HG02943 (cell line): ENCODE results near the gene PCK2.

Experiments
- ATAC-seq: cut with Tn5 transposase; IDR thresholded peaks from one replicate; pipeline ENCODE4 v1.9.1; 2021; ENCODE audit warnings: mild to moderate bottlenecking, low read depth, moderate library complexity; ENCODE audit not compliant: unreplicated experiment

PCK2 gene

DNA sequence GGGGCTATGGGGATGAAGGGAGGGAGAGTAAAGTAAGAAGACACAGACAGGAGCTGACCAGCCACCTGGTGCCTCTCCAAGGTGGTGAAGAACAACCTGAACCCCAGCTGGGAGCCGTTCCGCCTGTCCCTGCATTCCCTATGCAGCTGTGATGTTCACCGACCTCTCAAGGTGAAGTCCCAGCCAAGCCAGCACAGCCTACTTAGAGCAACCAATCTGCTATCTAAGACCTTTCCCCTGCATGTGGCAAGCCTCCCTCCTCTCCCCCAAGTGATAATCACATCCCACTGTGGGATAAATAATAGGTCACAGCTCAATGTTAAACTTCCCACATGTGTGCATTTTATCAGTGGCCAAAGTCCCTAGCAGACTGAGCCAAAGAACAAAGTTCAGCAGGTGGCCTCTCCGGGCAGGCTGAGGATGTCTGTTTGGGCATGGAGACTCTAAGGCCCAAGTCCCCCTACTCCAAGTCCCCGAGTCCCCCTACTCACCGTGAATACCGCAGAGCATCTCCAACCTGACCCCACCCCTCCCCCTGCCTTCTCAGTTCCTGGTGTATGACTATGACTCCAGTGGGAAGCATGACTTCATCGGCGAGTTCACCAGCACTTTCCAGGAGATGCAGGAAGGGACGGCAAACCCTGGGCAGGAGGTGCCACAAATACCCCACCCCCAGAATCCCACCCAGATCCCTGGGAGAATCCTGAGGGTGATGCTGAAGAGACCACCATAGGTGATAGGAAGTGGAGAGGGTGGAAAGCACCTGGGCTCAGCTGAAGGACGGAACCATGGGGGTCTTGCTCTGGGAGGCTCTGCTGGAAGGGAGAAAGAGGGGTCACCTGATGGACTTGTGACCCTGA lies 19.3 kb upstream of the PCK2 start:
- no peak for ATAC-seq

DNA sequence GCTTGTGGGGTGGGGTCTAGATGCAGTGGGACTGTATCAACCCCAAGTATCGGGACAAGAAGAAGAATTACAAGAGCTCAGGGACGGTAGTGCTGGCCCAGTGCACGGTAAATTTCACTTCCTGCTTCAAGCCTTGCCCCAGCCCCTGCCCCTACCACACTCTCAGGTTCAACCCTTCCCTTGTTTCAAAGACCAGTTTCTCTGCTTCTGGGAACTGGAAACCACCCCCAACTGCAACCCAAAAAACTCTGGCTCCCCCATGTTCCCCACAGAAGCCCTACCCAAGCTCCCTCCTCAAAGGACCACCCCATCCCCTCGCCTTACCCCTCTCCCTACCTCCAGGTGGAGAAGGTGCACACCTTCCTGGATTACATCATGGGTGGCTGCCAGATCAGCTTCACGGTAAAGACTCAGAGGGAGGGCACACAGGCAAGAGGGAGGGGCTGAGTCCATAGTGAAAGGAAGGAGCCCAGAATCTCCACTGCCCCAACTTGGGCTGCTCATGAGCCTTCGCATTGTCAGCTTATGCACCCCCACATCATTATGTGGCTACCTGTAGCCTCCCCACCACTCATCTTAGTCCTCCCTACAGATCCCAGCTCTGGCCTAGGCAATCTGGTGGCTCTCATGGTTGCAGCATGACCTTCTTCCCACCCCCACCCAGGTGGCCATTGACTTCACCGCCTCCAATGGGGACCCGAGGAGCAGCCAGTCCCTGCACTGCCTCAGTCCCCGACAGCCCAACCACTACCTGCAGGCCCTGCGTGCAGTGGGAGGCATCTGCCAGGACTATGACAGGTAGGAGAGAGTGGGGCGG lies 18.4 kb upstream of the PCK2 start:
- ATAC-seq: no peak

DNA sequence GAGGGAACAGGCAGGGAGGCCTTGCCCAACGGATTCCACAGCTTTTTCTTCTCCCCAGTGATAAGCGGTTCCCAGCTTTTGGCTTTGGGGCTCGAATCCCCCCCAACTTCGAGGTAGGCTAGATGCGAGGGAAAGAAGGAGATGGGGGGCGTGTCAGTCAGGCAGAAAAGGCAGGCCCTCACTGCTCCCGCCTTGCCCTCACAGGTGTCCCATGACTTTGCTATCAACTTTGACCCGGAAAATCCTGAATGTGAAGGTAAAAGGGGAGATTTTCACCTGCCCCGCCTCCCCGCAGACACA lies 17.9 kb upstream of the PCK2 start:
- no peak for ATAC-seq

DNA sequence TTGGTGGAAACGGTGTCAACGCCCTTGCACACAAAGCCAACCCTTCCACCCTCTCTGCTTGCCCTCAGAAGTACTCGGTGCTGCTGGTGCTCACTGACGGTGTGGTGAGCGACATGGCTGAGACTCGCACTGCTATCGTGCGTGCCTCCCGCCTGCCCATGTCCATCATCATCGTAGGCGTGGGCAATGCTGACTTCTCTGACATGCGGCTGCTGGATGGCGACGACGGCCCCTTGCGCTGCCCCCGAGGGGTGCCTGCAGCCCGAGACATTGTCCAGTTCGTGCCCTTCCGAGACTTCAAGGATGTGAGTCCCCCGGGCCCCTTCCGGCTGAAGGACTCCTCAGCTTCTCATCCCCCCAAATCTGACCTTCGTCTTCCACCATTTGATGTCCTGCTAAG lies 17.0 kb upstream of the PCK2 start:
- ATAC-seq: no peak

DNA sequence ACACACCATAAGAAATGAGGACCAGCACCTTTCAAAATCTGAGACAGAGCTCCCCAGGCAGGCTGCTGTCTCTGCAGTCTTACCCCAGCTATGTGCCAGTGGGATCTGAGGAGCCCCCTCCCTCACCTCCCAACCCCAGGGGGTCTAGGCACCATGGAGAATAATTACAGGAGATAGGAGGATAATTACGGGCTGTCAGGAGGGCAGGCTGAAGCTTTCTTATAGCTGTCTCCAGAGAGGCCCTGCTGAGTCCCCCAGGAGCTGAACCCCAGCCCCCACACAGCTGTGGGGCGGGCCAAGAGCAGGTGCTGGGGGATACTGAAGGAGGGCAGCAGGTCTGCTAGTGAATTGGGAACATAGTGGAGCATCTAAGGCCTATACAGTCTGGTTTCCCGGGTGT lies 16.0 kb upstream of the PCK2 start:
- no peak for ATAC-seq

DNA sequence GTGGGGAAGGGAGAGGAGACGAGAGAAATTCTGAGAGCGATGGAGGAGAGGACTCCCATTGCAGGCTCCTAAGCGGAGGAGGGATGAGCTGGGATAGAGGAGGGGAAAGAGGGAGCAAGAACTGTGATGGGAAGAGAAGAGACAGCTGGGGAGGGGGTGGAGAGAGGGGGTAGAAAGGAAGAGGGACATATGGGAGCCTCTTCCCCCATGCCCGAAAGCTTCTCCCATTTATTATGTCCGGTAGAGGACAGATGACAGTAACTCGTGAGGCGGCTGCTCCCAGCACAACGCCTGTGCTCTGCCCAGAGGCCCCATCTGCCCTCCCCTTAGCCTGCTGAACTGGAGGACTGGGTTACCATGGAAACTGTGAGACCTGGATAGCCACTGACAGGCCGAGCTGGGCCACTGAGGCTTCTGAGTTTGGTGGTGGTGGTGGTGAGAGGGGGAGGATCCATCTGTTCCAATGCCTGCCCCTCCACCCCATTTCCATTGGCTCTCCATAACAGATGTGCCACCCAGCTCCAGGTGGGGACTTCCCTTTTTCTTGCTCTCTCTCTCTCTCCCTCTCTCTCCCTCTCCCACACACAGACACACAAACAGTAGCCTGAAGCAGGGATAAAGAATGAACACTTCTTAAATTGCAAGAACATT lies 14.5 kb upstream of the PCK2 start:
- no peak for ATAC-seq

DNA sequence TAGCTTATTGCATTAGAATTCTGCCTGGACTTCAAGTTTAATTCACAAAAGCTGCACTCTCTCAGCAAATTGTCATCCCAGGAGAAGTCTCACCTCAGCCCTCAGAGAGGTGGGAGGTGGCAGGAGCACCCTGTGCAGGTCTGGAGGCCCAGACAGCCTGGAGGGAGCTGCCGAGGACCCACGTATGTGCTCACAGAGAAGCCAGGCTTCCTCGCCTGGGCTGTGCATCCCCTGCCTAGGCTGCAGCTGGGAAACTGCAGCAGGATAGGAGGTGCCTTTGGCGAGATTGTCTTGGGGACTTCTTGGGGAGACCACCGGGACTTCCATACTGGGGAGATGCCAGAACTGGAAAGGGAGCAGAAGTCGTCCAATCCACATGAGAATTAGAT lies 14.0 kb upstream of the PCK2 start:
- no peak for ATAC-seq

DNA sequence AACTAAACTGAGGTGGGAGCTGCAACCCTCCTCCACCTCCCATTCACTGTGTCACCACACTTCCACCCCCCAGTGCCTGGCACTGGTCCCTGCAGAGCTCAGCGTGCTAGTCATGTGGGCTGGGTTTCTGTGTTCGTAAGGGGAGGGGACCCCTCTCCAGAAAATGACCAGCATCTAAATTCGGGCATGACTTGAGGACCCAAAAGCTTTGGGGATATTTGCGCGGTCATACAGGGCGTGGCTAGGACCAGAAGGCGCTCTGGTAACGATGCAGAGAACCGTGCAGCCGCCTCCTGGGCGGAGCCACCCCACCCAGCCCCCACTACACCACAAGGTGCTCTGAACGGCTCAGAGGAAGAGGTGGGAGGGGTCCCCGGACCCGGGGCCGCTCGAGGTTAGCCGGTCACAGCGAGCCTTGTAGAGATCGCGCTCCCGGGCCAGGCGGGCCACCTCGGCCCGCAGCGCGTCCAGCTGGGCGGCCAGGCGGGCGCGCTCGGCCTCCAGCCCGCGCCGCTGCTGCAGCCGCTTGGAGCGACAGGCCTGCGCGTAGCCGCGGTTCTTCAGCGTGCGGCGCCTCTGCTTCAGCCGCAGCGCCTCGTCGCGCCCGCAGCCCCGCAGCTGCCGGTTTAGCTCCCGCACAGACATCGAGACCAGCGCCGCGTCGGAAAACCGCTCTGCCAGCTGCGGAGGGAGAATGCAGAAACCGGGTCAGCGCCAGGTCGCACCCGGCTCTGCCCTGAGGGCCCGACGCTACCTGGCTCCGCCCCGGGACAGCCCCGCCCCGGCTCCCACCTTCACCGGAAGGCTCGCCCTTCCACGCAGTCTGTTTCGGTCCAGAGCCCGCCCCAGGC lies 13.0 kb upstream of the PCK2 start:
- peak; percentile 87 for ATAC-seq

DNA sequence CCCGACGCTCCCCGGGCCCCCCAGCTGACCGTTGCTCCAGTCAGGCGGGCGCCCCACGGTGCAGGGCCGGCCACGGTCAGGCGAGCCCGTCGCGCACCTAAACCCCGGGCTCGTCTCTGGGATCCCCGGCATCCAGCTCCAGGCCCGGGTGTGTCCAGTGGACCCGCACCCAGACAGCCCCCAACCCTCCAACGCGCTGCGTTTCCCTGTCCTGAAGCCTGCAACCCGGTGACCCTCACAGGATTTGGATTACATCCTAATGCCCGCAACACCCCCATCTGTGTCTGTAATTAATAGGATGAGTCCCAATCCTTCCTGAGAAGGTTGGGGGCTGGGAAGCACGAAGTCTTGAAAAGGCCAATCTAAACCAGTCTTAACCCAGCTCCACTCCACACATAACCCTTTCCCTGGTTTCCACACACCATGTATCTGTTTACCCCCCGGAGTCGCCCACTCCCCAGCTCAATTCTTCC lies 12.3 kb upstream of the PCK2 start:
- ATAC-seq: no peak

DNA sequence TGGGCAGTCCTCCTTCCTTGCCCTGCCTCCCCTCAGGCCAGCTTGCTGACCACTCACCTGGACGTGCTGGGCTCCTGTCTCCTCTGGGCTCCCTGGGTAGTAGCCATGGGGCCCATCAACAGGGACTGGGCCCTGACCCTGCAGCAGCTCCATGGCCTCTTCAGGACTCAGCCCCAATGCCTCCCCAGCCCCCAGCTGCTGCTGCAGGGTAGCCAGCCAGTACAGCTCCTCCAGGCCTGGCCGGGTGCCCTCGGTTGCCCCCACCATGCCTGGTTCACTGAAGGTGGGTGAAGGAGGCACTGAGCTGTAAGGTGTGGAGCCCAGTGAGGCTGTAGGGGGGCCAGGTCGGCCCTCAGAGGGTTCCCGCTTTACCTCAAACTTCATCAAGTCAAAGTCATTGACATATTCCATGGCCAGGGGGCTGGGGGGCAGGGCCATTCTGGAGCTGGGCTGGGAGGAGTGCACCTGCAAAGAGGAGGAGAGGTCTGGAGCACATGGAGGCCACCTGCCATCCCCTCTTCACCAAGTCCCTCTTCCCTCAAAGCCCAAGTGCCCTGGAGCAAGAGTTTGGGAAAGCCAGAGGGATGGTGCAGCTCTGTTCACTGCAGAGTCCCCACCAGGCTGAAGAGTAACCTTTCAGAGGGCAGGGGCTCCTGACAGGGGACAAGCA lies 11.6 kb upstream of the PCK2 start:
- no peak for ATAC-seq

DNA sequence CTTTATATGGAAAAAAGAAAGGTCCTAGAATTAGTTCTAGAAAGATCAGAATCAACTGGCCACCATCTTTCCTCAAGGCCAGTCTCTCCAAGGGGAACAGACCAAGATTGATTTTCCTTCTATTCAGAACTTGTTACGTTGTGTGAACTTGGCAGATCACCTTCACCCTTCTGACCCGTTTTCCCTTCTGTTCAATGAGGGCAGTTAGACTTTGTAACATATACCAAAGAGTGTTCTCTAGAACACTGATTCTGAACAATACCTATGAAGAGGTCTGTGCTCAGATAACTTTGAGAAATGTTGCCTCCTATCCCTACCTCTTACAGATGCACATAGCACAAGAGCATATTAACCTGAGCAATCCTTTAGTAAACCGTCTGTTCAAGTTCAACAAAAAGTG lies 10.6 kb upstream of the PCK2 start:
- ATAC-seq: no peak

DNA sequence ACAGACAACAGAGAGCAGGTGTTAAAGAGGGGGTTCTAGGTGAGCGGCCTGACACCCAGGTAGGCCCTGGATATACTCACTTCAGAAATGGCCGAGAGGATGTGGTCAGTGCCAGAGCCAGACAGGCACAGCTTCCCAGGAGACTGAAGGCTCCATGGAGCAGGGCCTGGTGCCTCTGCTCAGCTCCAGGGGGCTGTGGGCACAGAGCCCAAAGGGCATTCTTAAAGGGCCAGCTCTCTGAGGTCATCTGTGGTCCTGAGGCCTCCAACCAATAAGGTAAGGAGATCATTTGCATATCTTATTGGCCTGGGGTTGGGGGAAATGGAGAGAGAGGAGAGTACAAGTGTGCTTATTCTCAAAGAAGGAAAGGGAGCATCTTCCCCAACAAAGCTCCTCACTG lies 9.7 kb upstream of the PCK2 start:
- ATAC-seq: no peak

DNA sequence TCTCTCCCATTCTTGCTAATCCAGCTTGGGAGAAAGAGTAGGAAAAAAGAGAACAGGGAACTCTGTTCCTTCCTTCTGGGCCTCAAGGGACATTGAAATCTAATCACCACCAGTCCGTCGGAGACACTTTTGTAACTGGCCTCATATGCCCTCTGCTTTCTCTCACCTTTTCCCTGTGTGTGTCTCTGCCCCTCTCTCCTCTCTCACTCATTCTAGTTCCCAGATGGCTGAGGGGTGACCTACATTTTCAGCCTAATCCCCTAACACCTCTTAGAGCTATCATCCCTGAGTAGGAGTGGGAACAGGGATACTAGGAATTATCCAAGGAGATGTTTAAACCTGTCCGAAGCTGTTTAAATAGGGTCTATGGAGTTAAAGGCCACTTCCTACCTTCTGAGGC lies 8.9 kb upstream of the PCK2 start:
- ATAC-seq: no peak

DNA sequence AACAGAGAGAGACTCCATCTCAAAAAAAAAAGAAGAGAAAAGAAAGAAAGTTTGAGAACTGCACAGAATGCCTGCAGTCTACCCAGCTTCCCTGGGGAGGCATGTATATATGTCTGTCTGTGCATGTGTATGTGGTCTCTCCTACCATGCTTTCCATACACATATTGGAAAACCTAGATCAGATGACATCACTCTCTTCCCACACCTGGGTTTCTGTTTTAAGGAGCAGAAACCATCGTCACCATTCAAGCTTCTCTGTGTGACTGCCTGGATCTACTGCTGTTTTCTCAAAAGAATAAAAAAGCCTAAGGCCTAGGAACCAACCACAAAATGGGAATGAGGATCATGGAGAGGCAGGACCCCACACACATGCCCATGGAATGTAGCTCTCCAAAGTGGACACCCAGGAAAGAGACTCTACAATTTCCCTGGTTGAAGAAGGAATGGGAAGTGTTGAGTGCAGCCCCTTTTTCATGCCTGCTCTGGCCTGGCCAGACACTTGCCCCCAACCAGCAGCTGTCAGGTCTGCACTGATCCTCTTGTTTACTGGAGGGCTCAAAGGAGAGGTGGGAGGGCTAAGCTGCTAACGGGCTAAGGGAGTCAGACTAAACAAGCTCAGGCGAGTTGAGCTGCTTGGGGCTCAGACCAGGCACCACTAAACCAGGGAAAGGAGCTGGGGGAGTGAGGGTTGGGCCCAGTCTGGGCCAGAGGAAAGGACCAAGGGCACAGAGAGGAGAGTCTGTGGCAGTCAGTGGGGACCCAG lies 7.7 kb upstream of the PCK2 start:
- no peak for ATAC-seq

DNA sequence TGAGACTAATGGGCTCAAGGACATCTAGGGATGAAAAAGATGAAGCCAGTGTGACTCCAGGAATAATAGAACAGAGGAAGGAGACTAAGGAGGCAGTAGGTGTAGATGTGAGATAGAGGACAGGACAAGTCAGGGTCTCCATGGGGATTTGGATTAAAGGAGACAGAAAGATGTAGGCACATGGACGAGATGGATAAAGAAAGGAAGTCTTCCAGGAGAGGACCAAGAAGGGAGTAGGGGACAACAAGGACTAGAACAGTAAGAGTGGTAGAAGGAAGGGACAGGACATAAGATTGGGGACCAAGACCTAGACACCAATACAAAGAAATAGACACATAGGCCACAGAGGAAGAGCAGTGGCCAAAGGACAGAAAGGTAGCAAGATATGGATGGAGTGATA lies 7.1 kb upstream of the PCK2 start:
- ATAC-seq: no peak

DNA sequence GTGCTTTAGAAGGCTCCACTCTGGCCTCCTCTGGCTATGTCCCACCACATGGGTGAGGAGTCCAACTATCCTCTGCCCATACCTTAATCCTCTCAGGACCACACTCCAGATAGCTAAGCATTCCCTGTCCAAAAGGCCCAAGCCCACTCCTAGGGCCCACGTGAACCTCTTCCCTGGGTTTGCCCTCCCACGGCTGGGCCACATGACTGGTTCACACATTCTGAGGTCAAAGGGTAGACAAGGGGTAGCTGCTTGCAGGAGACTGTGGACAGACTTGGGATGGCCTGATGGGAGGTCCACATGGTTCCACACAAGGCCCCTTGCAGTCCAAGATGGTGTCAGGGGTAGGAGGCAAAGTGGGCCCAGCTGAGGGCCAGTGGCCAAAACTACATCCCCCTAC lies 6.0 kb upstream of the PCK2 start:
- no peak for ATAC-seq

DNA sequence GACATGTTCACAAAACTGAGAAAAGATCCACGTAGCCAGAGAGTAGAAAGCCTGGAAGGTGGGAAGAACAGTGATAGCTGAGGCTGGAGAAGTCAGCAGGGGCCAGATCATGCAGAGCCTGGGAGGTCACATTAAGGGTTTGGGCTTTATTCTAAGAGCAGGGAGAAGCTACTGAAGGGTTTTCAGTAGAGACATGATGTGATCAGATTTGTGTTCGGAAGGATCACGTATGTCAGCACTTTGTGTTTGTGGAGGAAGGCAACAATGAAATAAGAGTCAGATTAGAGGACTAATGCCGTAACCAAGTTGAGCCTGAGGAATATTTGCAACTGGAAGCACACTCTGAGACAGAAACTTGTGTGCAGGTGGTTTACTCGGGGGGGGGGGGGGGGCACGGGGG lies 4.2 kb upstream of the PCK2 start:
- no peak for ATAC-seq

DNA sequence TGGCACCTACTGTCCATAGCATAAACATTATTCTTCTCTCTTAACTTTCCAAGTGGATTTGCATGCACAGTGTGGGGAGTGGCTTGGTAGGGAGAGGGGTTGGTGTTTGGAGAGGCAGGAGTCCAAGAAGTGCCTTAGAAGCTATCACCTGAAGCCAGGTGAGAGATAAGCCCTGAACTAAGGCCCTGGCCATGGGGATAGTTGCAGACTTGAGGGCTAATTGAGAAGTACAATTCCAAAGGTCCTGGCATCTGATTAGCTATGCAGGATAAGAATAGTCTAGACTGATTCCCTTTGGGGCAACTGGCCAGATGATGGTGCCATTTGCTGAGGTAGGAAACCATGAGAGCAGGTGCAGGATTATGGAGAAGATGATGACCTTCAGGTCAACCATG lies 2.0 kb upstream of the PCK2 start:
- no peak for ATAC-seq

DNA sequence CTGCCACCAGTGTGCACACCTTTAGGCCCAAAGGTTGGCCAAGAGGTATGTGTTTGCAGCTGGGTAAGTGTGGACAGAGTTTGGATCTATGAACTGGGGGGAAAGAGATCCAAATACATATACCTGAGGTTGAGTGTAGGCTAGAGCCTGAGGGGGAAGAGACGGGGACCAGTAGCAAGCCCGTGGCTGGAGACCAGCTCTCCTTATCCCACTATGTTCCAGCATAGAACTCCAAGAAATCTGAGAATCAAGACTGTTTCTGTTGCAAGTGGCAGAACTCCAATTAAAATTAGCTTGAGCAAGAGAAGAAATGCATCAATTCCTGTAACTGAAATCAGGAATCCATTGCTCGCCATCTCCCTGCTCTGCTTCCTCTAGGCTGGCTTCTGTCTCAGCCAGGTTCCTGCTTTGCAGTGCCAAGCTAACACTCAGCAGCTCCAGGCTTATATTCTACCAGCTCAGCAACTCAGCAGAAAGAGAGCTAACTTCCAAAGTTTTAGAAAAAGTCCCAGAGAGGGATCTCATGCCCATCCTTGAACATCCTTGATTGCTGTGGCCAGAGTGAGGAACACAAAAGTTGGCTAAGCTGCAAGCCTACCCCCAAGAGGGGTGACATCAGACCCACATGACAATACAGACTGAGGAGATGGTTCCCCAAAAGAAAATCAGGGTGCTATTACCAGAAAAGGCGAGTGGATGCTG lies 1.5 kb upstream of the PCK2 start:
- no peak for ATAC-seq
